Uterus (tissue), 2 donors: ENCODE measurements around the gene FARS2.

Experiments
- CTCF ChIP-seq, 4 experiments: fragments of 200-600 bp in 2 of 4; fragments of 450-650 bp in 2 of 4; sonication (generic) in 2 of 4; IDR thresholded peaks; one replicate each; pipeline ENCODE4 v1.5.1; 2016 to 2019; ENCODE audit warnings: antibody characterized with exemption in 4 of 4, mild to moderate bottlenecking in 2 of 4, moderate library complexity in 1 of 4
- POLR2A ChIP-seq, 2 donors: fragments of 450-650 bp; IDR thresholded peaks; one replicate each; pipeline ENCODE4 v1.6.1; 2016; ENCODE audit warnings: antibody characterized with exemption in 2 of 2, mild to moderate bottlenecking in 1 of 2, moderate library complexity in 1 of 2

GRCh38 chr6:5256952-5257351 is 4.4 kb upstream of the FARS2 start:
- TF ChIP-seq CTCF (IDR thresholded peaks at IDR 0.05) (no peak), POLR2A (IDR thresholded peaks at IDR 0.05) (no peak)
